Measurements from ENCODE around the gene ABCC8. TPM values are rescaled to one million over a fixed set of nuclear protein-coding genes. Genes with fewer than 3 reads are reported as not detected.

ABCC8 gene
- total RNA-seq, 2 donors from 2014 or later: 3.0 to 4.2 TPM

DNA sequence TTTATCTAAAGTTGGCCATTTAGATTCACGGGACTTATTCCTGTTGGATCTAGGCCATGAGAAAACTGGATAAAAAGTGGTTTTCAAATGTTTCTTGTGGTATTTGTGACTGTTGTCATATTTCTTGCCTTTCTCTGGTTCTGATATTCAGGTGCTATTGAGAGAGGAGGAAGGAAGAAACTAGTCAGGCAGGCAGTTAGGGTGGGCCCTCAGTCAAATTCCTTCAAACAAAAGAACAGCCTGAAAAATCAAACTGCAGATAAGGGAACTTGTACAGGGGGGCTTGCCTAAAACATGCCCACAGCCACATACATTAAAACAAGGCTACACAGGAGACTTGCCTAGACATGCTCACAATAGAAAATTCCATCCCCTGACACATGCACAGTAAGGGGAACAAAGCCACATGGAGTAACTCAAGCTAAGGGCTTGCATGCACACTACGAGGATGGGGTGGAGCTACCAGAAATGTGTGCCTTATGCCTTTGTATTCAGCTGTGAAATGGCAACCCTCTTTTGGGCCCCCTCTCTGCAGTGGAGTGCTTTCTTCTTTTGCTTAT is 106.9 kb downstream of the ABCC8 start:
- Histone ChIP-seq H3K36me3 (peaks cover 74% of the 10 kb centered on the region), H3K9me3 (peaks cover 13 to 55% of the 10 kb centered on the region in 2 donors)

DNA sequence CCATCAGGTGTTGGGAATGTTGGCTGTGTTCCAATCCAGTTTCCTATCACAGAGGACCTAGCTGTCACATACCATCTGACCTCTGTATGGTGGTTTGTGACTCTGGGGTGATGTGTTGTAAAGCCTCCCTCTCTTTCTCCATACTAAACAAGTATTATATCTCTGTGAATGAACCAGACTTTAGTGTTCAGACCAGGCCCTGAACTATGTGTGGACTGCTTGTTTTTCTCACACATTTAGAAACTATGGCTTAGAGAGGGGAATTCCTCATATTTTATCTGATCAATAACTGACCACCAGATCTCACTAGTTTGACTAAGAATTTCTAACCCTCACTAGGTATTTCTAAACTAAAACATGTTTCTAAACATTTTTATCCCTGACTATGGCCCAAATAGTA is 107.6 kb downstream of the ABCC8 start:
- Histone ChIP-seq H3K36me3 (peaks cover 74% of the 10 kb centered on the region), H3K9me3 (peaks cover 13 to 55% of the 10 kb centered on the region in 2 donors)

More for the DNA sequence above, 106.9 kb downstream of the ABCC8 start:
- Histone ChIP-seq H3K4me1 (no peaks in the 10 kb centered on the region), H3K27ac (no peak overlapping the region), H3K4me3 (no peak overlapping the region), H3K27me3 (no peaks in the 10 kb centered on the region)
- no peak for DNase-seq (ENCODE audit: low spot score)
- TF ChIP-seq, protein P1, sequence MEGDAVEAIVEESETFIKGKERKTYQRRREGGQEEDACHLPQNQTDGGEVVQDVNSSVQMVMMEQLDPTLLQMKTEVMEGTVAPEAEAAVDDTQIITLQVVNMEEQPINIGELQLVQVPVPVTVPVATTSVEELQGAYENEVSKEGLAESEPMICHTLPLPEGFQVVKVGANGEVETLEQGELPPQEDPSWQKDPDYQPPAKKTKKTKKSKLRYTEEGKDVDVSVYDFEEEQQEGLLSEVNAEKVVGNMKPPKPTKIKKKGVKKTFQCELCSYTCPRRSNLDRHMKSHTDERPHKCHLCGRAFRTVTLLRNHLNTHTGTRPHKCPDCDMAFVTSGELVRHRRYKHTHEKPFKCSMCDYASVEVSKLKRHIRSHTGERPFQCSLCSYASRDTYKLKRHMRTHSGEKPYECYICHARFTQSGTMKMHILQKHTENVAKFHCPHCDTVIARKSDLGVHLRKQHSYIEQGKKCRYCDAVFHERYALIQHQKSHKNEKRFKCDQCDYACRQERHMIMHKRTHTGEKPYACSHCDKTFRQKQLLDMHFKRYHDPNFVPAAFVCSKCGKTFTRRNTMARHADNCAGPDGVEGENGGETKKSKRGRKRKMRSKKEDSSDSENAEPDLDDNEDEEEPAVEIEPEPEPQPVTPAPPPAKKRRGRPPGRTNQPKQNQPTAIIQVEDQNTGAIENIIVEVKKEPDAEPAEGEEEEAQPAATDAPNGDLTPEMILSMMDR (IDR thresholded peaks at IDR 0.05): no peak

DNA sequence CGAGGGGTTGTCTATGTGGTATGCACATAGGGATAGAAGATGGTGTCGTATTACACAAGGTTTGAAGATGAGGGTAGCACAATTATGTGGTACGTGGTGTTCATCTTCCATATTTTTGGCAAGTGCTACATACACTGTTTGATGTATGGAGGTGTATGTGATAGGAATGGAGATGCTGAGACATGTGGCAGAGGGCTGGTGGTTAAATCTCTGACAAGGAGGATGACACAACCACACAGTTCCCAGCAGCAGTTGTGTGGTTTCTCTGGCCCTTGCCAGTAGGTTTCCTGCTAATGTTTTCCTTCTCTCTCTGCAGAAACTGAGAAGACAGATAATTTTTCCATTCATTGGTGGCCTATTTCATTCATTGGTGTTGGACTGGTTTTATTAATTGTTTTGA is 108.1 kb downstream of the ABCC8 start:
- no peak for DNase-seq (ENCODE audit: low spot score)
- no peaks in the 10 kb centered on the region for H3K27me3 ChIP-seq
- H3K4me3 ChIP-seq: no peak overlapping the region
- peaks cover 13 to 51% of the 10 kb centered on the region in 2 donors for H3K9me3 ChIP-seq
- TF ChIP-seq, protein P1 (IDR thresholded peaks at IDR 0.05): no peak
- no peak overlapping the region for H3K27ac ChIP-seq
- peaks cover 71% of the 10 kb centered on the region for H3K36me3 ChIP-seq
- H3K4me1 ChIP-seq: no peaks in the 10 kb centered on the region

More for the DNA sequence above, 107.6 kb downstream of the ABCC8 start:
- Histone ChIP-seq H3K4me1 (no peaks in the 10 kb centered on the region), H3K4me3 (no peak overlapping the region), H3K27ac (no peak overlapping the region), H3K27me3 (no peaks in the 10 kb centered on the region)
- no peak for DNase-seq (ENCODE audit: low spot score)
- TF ChIP-seq, protein P1 (IDR thresholded peaks at IDR 0.05): no peak

DNA sequence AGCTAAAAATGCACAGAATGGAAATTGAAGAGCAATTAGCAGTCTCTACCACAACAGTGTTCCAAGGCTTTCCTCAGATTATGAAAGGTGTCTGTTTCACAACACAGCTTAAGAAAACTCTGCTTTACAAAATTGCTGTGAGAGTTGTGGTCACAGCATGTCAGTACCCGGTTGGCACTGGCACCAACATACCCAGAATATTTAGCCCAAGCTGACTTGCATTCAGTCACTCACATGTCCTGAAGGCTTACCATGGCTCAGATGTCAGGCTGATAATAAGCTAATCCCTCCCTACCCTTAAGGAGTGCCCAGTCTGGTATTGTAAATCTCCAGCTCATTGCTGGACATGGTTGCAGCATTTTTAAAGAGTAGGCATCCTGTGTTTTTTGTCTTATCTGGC is 110.2 kb downstream of the ABCC8 start:
- Histone ChIP-seq H3K9me3 (peaks cover 0 to 30% of the 10 kb centered on the region in 2 donors), H3K4me1 (no peaks in the 10 kb centered on the region), H3K27ac (no peak overlapping the region), H3K4me3 (no peak overlapping the region), H3K27me3 (no peaks in the 10 kb centered on the region), H3K36me3 (peaks cover 51% of the 10 kb centered on the region)
- TF ChIP-seq, protein P1 (IDR thresholded peaks at IDR 0.05): no peak
- DNase-seq (ENCODE audit: low spot score): no peak

DNA sequence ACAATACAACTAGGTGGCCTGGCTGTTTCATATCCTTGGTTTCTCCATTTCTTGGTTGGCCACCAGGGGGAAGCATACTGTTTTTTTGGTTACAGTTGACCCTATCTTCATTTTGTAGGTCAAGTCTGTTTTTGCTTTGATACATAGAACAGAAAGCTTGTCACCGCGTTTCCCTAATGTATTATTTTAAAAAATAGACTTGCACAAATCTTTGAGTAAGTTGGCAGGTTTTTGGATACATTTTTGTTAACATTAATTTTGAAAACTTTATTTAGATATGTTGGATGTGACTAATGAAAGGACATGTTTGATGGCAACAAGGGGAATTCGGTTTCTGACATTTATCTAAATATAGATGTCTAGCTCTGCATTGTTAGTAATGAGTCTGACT is 122.0 kb downstream of the ABCC8 start:
- no peak overlapping the region for H3K4me3 ChIP-seq
- DNase-seq (ENCODE audit: low spot score): peak; percentile 82
- H3K27ac ChIP-seq: no peak overlapping the region
- peaks cover 6% of the 10 kb centered on the region for H3K36me3 ChIP-seq
- H3K27me3 ChIP-seq: no peaks in the 10 kb centered on the region
- TF ChIP-seq, protein P1 (IDR thresholded peaks at IDR 0.05): peak; percentile 39 to 70
- H3K4me1 ChIP-seq: peaks cover 0 to 25% of the 10 kb centered on the region in 2 donors
- no peaks in the 10 kb centered on the region for H3K9me3 ChIP-seq

All from right atrium auricular region (tissue), 2 donors.